ENCODE results near the gene ATP23.

DNA sequence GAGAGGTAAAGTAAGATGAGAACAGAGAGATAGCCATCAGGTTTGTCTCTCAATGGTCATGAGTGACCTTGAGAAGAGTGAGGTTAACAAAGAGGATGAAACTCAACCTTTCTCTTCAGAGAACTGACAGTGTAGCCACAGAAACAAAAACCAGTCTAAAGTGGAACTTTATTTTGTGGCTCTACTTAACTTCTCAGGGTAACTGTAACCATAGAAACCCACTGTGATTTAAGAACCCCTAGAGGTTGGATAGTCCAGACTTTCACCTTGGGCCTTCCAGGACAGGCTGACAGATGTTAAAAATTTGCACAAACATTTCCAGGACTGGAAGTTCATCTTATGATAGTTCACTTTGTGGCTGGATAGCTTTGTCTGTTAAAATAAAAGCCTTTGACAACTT, 48.5 kb downstream of the ATP23 start:
- TF ChIP-seq, protein P1, sequence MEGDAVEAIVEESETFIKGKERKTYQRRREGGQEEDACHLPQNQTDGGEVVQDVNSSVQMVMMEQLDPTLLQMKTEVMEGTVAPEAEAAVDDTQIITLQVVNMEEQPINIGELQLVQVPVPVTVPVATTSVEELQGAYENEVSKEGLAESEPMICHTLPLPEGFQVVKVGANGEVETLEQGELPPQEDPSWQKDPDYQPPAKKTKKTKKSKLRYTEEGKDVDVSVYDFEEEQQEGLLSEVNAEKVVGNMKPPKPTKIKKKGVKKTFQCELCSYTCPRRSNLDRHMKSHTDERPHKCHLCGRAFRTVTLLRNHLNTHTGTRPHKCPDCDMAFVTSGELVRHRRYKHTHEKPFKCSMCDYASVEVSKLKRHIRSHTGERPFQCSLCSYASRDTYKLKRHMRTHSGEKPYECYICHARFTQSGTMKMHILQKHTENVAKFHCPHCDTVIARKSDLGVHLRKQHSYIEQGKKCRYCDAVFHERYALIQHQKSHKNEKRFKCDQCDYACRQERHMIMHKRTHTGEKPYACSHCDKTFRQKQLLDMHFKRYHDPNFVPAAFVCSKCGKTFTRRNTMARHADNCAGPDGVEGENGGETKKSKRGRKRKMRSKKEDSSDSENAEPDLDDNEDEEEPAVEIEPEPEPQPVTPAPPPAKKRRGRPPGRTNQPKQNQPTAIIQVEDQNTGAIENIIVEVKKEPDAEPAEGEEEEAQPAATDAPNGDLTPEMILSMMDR (IDR thresholded peaks at IDR 0.05): no peak
- no peak for TF ChIP-seq POLR2A (IDR thresholded peaks at IDR 0.05)

All from right lobe of liver (tissue), 4 donors.